HepG2 (cell line): ENCODE data around the gene TBC1D16. TPM values are rescaled to one million over a fixed set of nuclear protein-coding genes. Genes with fewer than 3 reads are reported as not detected.

Source experiments
- KDM2A ChIP-seq: sonication (generic); formaldehyde crosslinking; IDR thresholded peaks from 2 replicates; pipeline ENCODE4 v1.4.0; 2020; ENCODE audit warnings: low read depth, missing genetic modification reagents, borderline replicate concordance
- KDM5A ChIP-seq: fragments of 200-600 bp; sonication (generic); IDR thresholded peaks from 2 replicates; pipeline ENCODE4 v1.7.0; 2018; ENCODE audit warnings: antibody characterized with exemption, mild to moderate bottlenecking, low read length, borderline replicate concordance
- MED13 ChIP-seq: sonication (generic); formaldehyde crosslinking; IDR thresholded peaks from 2 replicates; pipeline ENCODE4 v1.5.0; 2020; ENCODE audit warnings: missing genetic modification reagents
- PHF5A ChIP-seq: IDR thresholded peaks from one replicate; pipeline ENCODE4 v1.6.1; 2018; ENCODE audit warnings: low read depth, missing genetic modification reagents; ENCODE audit not compliant: unreplicated experiment
- RXRA ChIP-seq: sonication (generic); formaldehyde crosslinking; IDR thresholded peaks from 2 replicates; pipeline ENCODE4 v1.5.1; 2020; ENCODE audit warnings: missing genetic modification reagents
- SP4 ChIP-seq: sonication (generic); formaldehyde crosslinking; IDR thresholded peaks from 2 replicates; pipeline ENCODE4 v1.8.1; 2023; ENCODE audit warnings: mild to moderate bottlenecking, missing genetic modification reagents
- STAT5B ChIP-seq: sonication (generic); formaldehyde crosslinking; IDR thresholded peaks from 2 replicates; pipeline ENCODE4 v1.4.0; 2020; ENCODE audit warnings: missing genetic modification reagents
- THAP11 ChIP-seq: IDR thresholded peaks from 2 replicates; pipeline ENCODE4 v1.6.1; 2016; ENCODE audit warnings: missing biosample characterization, missing genetic modification reagents
- polyA plus RNA-seq, 8 experiments: library from polyadenylated mRNA; depleted of rRNA in 3 of 8; stranded (reverse) in 7 of 8; unstranded in 1 of 8; fragments of >200 nt; fragmentation: Illumina TruSeq in 4 of 8; extraction: Trizol in 4 of 8; gene quantifications; 2 replicates each; pipeline versions ENCODE4 v1.2.1 to v1.2.3, GENCODE V29; 2011 to 2016; ENCODE audit warnings: low read depth in 4 of 8, missing spikeins in 1 of 8, mixed read lengths in 1 of 8; ENCODE audit not compliant: insufficient read depth in 1 of 8
- total RNA-seq, 5 experiments: library from RNA; depleted of rRNA; stranded (reverse); fragments of >200 nt; fragmentation: Illumina TruSeq; extraction: Trizol; gene quantifications; 2 replicates each; pipeline ENCODE4 v1.2.3, GENCODE V29; 2016; ENCODE audit warnings: low read depth in 1 of 5
- TF ChIP-seq, protein P1 (sequence below): sonication (generic); formaldehyde crosslinking; IDR thresholded peaks from 2 replicates; pipeline ENCODE4 v1.4.0; 2020; ENCODE audit warnings: missing genetic modification reagents, borderline replicate concordance
- TF ChIP-seq, protein P2 (sequence below): sonication (generic); formaldehyde crosslinking; IDR thresholded peaks from 2 replicates; pipeline ENCODE4 v1.4.0; 2020; ENCODE audit warnings: missing genetic modification reagents
- TF ChIP-seq, protein P3 (sequence below): sonication (generic); formaldehyde crosslinking; IDR thresholded peaks from 2 replicates; pipeline ENCODE4 v1.8.1; 2023; ENCODE audit warnings: mild to moderate bottlenecking, missing genetic modification reagents
- TF ChIP-seq, protein P4 (sequence below): sonication (generic); formaldehyde crosslinking; IDR thresholded peaks from 2 replicates; pipeline ENCODE4 v1.5.1; 2020; ENCODE audit warnings: mild to moderate bottlenecking, missing genetic modification reagents, moderate library complexity
- TF ChIP-seq, protein P5 (sequence below): IDR thresholded peaks from 2 replicates; pipeline ENCODE4 v1.6.1; 2016
- TF ChIP-seq, protein P6 (sequence below): sonication (generic); formaldehyde crosslinking; IDR thresholded peaks from 2 replicates; pipeline ENCODE4 v1.4.0; 2020; ENCODE audit warnings: missing genetic modification reagents

Gene TBC1D16
- total and polyA plus RNA-seq, 2 of the 13 experiments (the other 11 are each of a cell fraction or from before 2014, with no cell fraction given): 14.9 to 24.9 TPM

DNA sequence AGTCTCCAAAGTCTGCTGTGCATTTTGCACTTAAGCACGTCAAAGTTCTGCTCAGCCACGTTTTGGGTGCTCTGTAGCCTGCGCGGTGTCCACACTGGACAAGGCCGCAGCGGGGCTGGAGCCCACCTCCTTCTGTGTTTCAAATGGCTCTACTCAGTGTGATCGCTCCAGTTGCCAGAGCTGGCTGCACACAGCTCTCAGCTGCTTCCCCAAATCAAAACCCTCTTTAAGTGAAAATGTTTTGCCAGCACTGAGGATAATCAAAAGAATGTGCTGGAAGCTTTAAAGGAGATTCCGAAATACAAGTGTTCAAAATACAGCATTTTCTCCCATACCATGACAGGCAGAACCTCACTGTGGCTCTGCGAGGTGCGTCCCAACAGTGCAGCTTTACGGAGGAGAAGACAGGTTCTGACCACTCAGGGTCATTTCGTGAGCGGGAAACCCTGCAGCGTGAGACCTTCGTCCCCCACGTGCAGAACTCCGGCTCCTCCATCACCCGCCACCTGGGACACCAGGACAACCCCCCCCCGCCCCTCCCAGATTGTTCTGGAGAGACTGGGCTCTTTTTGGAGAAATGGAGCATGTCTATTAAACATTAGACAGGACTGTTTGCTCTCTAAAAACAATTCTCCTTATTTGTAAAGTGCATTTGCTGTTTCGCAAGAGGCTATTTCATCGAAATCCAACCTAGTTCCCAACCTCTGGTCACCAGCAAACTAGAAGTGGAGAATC is 16.6 kb downstream of the TBC1D16 start (continued):
- TF ChIP-seq, protein P1, sequence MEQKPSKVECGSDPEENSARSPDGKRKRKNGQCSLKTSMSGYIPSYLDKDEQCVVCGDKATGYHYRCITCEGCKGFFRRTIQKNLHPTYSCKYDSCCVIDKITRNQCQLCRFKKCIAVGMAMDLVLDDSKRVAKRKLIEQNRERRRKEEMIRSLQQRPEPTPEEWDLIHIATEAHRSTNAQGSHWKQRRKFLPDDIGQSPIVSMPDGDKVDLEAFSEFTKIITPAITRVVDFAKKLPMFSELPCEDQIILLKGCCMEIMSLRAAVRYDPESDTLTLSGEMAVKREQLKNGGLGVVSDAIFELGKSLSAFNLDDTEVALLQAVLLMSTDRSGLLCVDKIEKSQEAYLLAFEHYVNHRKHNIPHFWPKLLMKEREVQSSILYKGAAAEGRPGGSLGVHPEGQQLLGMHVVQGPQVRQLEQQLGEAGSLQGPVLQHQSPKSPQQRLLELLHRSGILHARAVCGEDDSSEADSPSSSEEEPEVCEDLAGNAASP: peak; percentile 39; the same call in 1 of the 2 replicates
- TF ChIP-seq THAP11 (CRISPR knock-in tag): peak; percentile 40; the same call in 1 of the 2 replicates
- TF ChIP-seq, protein P2, sequence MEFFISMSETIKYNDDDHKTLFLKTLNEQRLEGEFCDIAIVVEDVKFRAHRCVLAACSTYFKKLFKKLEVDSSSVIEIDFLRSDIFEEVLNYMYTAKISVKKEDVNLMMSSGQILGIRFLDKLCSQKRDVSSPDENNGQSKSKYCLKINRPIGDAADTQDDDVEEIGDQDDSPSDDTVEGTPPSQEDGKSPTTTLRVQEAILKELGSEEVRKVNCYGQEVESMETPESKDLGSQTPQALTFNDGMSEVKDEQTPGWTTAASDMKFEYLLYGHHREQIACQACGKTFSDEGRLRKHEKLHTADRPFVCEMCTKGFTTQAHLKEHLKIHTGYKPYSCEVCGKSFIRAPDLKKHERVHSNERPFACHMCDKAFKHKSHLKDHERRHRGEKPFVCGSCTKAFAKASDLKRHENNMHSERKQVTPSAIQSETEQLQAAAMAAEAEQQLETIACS (CRISPR knock-in tag): no peak
- TF ChIP-seq PHF5A (CRISPR knock-in tag): no peak
- TF ChIP-seq KDM5A: no peak
- peak; percentile 35; the same call in 1 of the 2 replicates for TF ChIP-seq RXRA (CRISPR knock-in tag)
- TF ChIP-seq MED13: 0 out of 2 replicates have a peak, but pooled peaks have one; percentile 64
- TF ChIP-seq, protein P3, sequence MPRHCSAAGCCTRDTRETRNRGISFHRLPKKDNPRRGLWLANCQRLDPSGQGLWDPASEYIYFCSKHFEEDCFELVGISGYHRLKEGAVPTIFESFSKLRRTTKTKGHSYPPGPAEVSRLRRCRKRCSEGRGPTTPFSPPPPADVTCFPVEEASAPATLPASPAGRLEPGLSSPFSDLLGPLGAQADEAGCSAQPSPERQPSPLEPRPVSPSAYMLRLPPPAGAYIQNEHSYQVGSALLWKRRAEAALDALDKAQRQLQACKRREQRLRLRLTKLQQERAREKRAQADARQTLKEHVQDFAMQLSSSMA (CRISPR knock-in tag): peak; percentile 41; the same call in 1 of the 2 replicates
- TF ChIP-seq, protein P4, sequence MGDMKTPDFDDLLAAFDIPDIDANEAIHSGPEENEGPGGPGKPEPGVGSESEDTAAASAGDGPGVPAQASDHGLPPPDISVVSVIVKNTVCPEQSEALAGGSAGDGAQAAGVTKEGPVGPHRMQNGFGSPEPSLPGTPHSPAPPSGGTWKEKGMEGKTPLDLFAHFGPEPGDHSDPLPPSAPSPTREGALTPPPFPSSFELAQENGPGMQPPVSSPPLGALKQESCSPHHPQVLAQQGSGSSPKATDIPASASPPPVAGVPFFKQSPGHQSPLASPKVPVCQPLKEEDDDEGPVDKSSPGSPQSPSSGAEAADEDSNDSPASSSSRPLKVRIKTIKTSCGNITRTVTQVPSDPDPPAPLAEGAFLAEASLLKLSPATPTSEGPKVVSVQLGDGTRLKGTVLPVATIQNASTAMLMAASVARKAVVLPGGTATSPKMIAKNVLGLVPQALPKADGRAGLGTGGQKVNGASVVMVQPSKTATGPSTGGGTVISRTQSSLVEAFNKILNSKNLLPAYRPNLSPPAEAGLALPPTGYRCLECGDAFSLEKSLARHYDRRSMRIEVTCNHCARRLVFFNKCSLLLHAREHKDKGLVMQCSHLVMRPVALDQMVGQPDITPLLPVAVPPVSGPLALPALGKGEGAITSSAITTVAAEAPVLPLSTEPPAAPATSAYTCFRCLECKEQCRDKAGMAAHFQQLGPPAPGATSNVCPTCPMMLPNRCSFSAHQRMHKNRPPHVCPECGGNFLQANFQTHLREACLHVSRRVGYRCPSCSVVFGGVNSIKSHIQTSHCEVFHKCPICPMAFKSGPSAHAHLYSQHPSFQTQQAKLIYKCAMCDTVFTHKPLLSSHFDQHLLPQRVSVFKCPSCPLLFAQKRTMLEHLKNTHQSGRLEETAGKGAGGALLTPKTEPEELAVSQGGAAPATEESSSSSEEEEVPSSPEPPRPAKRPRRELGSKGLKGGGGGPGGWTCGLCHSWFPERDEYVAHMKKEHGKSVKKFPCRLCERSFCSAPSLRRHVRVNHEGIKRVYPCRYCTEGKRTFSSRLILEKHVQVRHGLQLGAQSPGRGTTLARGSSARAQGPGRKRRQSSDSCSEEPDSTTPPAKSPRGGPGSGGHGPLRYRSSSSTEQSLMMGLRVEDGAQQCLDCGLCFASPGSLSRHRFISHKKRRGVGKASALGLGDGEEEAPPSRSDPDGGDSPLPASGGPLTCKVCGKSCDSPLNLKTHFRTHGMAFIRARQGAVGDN (CRISPR knock-in tag): peak; percentile 97
- no peak for TF ChIP-seq STAT5B (CRISPR knock-in tag)
- TF ChIP-seq, protein P5, sequence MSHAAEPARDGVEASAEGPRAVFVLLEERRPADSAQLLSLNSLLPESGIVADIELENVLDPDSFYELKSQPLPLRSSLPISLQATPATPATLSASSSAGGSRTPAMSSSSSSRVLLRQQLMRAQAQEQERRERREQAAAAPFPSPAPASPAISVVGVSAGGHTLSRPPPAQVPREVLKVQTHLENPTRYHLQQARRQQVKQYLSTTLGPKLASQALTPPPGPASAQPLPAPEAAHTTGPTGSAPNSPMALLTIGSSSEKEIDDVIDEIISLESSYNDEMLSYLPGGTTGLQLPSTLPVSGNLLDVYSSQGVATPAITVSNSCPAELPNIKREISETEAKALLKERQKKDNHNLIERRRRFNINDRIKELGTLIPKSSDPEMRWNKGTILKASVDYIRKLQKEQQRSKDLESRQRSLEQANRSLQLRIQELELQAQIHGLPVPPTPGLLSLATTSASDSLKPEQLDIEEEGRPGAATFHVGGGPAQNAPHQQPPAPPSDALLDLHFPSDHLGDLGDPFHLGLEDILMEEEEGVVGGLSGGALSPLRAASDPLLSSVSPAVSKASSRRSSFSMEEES (CRISPR knock-in tag): no peak
- TF ChIP-seq, protein P6, sequence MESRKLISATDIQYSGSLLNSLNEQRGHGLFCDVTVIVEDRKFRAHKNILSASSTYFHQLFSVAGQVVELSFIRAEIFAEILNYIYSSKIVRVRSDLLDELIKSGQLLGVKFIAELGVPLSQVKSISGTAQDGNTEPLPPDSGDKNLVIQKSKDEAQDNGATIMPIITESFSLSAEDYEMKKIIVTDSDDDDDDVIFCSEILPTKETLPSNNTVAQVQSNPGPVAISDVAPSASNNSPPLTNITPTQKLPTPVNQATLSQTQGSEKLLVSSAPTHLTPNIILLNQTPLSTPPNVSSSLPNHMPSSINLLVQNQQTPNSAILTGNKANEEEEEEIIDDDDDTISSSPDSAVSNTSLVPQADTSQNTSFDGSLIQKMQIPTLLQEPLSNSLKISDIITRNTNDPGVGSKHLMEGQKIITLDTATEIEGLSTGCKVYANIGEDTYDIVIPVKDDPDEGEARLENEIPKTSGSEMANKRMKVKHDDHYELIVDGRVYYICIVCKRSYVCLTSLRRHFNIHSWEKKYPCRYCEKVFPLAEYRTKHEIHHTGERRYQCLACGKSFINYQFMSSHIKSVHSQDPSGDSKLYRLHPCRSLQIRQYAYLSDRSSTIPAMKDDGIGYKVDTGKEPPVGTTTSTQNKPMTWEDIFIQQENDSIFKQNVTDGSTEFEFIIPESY (CRISPR knock-in tag): no peak
- 0 out of 2 replicates have a peak, but pooled peaks have one; percentile 51 for TF ChIP-seq KDM2A (CRISPR knock-in tag)
- TF ChIP-seq SP4 (CRISPR knock-in tag): no peak
